HK-2 (cell line): ENCODE measurements around the gene ACTA1.
"Not testable (repeated sequence)": the region's sequence is repeated elsewhere in the genome, so short reads cannot be mapped to it uniquely, and the experiment has no call there.

Source experiments
- DNase-seq: peaks from one replicate; pipeline ENCODE4 v3.0.0-alpha.2; 2018; ENCODE audit not compliant: unreplicated experiment

Gene ACTA1

DNA sequence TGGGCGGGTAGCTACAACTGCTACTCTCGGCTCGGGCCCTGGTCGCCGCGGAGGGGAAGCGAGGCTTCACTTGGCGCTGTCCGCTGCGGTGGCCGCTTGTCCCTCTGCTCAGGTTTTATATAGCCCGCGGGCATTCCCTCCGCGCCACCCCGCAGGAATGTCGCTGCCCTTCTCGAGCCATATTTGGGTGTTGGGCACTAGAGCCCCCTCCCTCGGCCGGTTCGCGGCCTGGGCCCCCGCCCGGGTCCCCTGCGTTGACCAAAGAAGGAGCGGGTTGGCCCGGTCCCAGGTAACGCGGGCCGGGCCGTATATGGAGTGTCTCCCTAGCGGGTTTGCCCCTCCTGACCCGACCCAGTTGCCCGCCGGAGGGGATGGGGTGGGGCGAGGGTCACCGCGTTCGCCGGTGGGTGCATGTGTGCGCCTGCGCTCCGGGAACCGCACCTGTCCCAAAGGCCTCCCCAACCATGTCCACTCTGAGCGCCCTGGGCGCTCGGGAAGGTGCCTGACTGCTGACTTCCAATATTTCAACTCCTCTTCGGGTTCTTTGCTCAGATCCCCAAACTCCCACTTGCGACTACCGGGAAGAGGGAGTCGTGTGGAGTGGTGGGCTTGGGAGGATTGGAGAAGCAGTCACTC, at the start of gene ACTA1:
Gene ACTA1 (minus strand): TSS at position 90 of the 636 bp plus-strand sequence. CDS start 979 bp downstream, outside the sequence.
- no peak for DNase-seq

DNA sequence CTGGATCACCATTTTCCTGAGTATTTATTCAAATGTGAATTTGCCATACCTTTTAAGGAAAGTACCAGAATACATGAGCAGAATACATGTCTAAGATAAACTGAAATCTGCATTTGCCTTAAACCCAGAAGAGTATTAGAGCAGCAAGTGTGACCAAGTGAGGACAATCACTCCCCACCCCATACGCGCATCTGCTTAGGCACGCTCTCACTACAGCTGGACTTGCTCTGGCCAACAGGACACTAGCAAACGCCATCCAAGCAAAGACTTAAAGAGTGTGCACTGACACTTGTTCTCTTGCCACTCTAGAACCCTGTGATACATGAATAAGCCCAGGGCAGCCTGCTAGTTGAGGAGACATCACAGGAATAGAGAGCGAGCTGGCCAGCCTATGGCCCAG, 48.6 kb upstream of the ACTA1 start:
- no peak for DNase-seq

GRCh38 chr1:229480495-229480894, 46.6 kb upstream of the ACTA1 start:
- no peak for DNase-seq

DNA sequence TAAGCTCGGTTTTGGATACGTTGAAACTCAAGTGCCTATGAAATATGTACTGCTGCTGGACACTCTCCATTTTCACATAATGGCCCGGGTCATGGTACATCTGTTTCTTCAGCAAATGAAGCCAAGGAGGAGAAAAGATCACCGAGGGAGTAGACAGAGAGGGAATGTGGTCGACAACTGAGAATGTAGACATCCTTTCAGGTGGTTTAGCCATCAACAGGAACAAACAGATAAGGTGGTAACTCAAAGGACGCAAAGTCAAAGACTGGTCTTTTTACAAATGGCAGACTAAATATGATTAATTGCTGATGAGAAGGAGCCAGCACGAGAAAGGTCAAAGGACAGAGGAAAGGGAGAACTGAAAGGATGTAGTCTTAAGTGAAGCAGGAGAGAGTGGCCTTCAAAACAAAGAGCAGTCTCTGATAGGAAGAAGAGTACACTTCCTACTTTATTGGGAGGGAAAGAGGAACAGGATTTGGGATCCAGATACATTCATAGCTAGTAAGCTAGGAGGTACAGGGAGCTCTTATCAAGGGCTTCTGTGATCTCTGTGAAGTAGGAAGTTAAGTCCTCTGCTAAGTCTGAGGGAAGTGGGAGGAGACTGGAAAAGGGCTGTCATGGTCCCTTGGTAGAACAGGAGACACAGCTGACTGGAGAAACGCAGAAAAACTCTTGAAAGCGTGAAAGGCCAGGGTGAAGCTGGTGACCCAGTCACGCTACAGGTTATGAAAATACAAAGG, 45.9 kb upstream of the ACTA1 start:
- DNase-seq: no peak

DNA sequence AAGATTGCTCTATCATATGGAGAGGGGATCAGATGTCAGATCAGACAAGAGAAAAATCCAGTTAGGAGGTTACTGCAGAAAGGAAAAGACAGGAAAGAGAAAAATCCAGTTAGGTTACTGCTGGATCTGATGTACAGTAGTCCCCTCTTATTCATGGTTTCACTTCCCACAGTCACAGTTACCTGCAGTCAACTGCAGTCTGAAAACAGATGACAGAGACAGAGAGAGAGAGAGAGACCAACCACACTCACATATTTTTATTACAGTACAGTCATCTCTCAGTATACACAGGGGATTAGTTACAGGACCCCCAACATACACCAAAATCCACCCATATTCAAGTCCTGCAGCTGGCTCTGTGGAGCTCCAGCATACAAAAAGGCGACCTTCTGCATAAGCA, 45.0 kb upstream of the ACTA1 start:
- no peak for DNase-seq

- DNase-seq: not testable (repeated sequence)
Measured at GRCh38 chr1:229475859-229476258, 42.0 kb upstream of the ACTA1 start.

GRCh38 chr1:229474509-229474908, 40.6 kb upstream of the ACTA1 start:
- no peak for DNase-seq

- no peak for DNase-seq
Measured at GRCh38 chr1:229471175-229471574, 37.3 kb upstream of the ACTA1 start.

DNA sequence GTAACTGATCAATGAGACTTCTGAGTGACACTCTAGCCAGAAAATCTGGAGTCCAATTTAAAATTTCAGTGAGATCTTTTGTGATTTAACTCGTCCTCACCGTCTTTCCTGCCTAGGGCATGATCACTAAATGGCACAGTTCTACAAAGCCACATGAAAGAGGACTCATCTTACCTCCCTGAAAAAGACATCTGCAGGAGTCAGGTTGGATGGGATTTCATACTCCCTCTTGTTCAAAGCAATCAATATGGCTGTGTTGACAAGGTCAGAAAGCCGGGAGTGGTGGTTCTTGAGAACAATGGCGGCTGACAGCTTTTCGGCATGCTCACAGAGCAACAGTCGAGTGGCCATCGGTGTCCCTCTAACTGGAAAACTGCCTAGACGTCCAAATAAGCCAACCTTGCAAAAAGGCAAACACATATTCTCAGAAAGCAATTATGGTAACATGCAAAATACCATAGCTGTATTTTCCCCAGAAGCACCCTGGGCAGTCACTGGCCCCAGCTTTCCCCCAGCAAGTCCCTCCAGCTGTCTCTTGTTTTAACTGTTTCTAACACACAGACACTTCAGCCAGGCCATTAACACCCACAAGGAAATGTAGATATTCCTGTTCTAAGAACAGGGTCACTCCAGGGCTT, 36.6 kb upstream of the ACTA1 start:
- no peak for DNase-seq

- DNase-seq: no peak
Measured at GRCh38 chr1:229466887-229467286, 33.0 kb upstream of the ACTA1 start.

DNA sequence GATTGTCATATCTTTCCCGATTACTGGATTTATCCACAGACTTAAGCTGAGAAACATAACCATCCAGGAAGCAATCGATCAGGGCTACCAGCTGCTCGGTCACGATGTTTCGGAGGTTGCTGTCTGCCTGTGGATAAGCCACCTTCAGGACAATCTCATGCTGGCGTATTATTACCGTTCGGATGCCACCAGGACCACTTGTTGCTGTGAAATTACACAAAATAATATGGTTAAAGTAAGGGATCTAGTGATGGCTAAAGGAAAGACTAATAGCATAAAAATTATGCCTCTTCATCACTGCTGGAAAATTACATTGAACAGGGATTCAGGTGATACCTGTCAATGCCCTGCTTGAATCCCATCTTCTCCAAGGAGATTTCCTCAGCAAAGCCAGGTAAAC, 30.8 kb upstream of the ACTA1 start:
- DNase-seq: no peak

- no peak for DNase-seq
Measured at GRCh38 chr1:229461032-229461668, 27.3 kb upstream of the ACTA1 start.

- DNase-seq: no peak
Measured at GRCh38 chr1:229459815-229460214, 25.9 kb upstream of the ACTA1 start.

- no peak for DNase-seq
Measured at GRCh38 chr1:229457436-229457835, 23.5 kb upstream of the ACTA1 start.

- DNase-seq: no peak
Measured at GRCh38 chr1:229456016-229456415, 22.1 kb upstream of the ACTA1 start.

GRCh38 chr1:229454056-229454455, 20.2 kb upstream of the ACTA1 start:
- no peak for DNase-seq

DNA sequence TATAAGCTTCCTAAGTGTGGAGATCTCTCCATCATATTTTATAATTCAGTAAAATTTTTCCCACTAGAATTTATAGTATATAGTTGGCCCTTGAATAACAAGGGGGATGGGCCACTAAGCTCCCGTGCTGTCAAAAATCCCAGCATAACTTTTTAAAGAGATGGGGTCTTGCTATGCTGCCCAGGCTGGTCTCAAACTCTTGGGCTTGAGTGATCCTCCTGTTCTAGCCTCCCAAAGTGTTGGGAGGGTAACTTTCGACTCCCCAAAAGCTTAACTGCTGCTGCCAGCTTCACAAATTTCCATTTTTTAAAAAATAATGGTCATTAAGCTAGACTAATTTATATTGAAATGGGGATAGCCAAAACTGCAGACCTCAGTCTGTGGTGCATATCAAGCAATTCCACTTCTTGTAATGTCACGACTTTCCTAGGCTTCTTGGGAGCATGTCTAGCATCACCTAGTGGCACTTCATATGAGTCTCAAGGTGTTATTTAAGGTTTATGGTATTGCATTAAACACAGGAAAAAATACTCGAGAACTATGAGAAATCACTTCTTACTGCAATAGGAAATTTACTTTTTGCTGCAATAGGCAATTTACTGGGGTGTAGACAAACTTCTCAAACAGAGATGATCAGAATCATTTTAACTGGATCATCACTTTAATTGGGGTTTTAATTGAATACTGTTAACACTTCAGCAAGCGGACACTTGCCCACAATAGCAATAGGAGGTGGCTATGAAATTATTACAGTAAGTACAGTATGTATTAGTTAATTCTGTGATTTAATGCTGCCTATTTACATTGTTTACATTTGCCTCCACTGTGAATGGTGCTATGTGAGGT, 19.3 kb upstream of the ACTA1 start:
- no peak for DNase-seq

DNA sequence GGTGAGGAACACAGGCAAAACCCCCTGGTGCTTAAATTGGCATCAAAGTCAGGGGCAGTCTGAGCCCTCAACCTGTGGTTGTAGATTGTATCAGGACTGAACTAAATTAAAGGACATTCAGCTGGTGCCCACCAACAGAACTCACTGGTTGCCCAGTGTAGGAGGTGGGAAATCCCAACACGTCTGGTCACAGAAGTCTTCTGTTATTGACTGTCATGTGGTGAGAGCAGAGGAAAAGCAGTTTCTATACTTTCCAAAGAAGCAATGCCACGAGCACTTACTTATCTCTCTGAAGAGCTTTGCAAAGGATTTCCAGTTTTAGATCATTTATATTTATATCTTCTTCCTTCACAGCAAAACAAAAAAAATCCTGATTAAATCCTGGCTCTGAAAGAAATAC, 15.0 kb upstream of the ACTA1 start:
- DNase-seq: no peak

DNA sequence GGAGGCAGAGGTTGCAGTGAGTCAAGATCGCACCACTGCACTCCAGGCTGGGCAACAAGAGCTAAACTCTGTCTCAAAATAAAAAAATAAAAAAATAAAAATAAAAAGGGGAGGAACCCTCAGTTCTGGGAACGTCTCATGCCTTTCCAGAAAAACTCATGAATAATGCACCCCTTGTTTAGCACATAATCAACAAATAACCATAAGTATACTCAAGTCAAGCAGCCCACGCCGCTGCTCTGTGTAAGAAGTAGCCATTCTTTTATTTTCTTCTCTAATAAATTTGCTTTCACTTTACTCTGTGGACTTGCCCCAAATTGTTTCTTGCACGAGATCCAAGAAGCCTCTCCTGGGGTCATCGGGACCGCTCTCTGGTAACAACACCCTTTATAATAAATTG, 14.5 kb upstream of the ACTA1 start:
- DNase-seq: no peak

- no peak for DNase-seq
Measured at GRCh38 chr1:229447809-229448252, 13.9 kb upstream of the ACTA1 start.

DNA sequence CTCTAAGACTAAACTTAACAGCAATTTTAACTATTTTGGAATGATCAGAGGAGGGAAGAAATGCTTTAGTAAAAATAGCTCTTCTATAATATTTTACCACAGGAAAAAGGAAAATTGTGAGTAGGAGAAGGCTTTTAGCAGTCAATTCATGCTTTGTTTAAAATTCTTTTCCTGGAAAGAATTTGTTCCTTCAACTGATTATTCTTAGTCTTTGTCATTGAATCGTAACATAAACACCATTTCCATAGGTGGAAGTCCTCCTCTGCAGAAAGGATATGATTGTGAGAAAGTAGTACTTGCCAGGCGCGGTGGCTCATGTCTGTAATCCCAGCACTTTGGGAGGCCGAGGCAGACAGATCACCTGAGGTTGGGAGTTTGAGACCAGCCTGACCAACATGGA, 11.9 kb upstream of the ACTA1 start:
- DNase-seq: no peak
